WERI-Rb-1 (cell line): ENCODE data around the gene RAB20.

ENCODE experiments used
- DNase-seq: peaks from one replicate; pipeline ENCODE4 v3.0.0-alpha.2; 2020
- H3K27ac ChIP-seq: fragments of 250-450 bp; sonication (Bioruptor Pico); 2 replicates; pipeline ENCODE4 v1.5.1; 2020; ENCODE audit warnings: mild to moderate bottlenecking, moderate library complexity
- H3K27me3 ChIP-seq: fragments of 250-450 bp; sonication (Bioruptor Pico); 2 replicates; pipeline ENCODE4 v1.5.1; 2021; ENCODE audit warnings: mild to moderate bottlenecking, low read depth, moderate library complexity; ENCODE audit not compliant: insufficient read depth, severe bottlenecking
- H3K36me3 ChIP-seq: fragments of 250-450 bp; sonication (Bioruptor Pico); 2 replicates; pipeline ENCODE4 v1.5.1; 2020; ENCODE audit warnings: mild to moderate bottlenecking, moderate library complexity
- H3K4me3 ChIP-seq: 2 replicates; pipeline ENCODE4 v1.5.1; 2011; ENCODE audit warnings: low read depth, mild to moderate bottlenecking, control low read depth, low read length
- H3K9me3 ChIP-seq: fragments of 250-450 bp; sonication (Bioruptor Pico); 2 replicates; pipeline ENCODE4 v1.5.1; 2021; ENCODE audit warnings: mild to moderate bottlenecking, moderate library complexity; ENCODE audit not compliant: severe bottlenecking
- TF ChIP-seq, protein P1 (sequence below): IDR thresholded peaks from 2 replicates; pipeline ENCODE4 v1.5.1; 2011; ENCODE audit warnings: low read depth, mild to moderate bottlenecking, control low read depth, inconsistent platforms, low read length

RAB20 gene

GRCh38 chr13:110523180-110523579 is 38.3 kb downstream of the RAB20 start:
- TF ChIP-seq, protein P1, sequence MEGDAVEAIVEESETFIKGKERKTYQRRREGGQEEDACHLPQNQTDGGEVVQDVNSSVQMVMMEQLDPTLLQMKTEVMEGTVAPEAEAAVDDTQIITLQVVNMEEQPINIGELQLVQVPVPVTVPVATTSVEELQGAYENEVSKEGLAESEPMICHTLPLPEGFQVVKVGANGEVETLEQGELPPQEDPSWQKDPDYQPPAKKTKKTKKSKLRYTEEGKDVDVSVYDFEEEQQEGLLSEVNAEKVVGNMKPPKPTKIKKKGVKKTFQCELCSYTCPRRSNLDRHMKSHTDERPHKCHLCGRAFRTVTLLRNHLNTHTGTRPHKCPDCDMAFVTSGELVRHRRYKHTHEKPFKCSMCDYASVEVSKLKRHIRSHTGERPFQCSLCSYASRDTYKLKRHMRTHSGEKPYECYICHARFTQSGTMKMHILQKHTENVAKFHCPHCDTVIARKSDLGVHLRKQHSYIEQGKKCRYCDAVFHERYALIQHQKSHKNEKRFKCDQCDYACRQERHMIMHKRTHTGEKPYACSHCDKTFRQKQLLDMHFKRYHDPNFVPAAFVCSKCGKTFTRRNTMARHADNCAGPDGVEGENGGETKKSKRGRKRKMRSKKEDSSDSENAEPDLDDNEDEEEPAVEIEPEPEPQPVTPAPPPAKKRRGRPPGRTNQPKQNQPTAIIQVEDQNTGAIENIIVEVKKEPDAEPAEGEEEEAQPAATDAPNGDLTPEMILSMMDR = no peak
- no peaks in the 10 kb centered on the region for H3K9me3 ChIP-seq
- DNase-seq = no peak
- H3K27me3 ChIP-seq = no peaks in the 10 kb centered on the region
- H3K4me3 ChIP-seq = no peak overlapping the region
- H3K27ac ChIP-seq = no peak overlapping the region
- H3K36me3 ChIP-seq = no peaks in the 10 kb centered on the region

GRCh38 chr13:110522721-110523120 is 38.8 kb downstream of the RAB20 start:
- Histone ChIP-seq H3K27me3 (no peaks in the 10 kb centered on the region), H3K36me3 (no peaks in the 10 kb centered on the region), H3K9me3 (no peaks in the 10 kb centered on the region), H3K4me3 (no peak overlapping the region), H3K27ac (no peak overlapping the region)
- no peak for DNase-seq
- TF ChIP-seq, protein P1 = no peak

DNA sequence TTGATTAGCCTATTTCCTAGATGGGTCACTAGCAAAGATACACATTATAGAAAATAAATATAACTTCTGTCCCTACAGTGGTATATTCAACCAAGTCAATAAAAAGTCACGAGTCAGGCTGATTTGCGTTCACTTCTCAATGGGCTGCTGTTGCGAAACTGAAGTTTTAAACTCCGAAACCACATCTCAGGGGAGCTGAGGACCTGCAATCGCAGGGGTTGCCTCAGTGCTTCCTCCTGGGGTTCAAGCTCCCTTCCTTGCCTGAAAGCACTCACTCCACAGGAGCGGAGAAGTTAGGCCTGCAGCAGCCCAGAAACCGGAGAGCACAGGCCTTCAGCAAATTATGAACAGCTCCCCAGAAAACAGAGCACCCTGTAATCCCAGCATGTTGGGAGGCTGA is 39.6 kb downstream of the RAB20 start:
- TF ChIP-seq, protein P1 = no peak
- Histone ChIP-seq H3K27me3 (no peaks in the 10 kb centered on the region), H3K4me3 (no peak overlapping the region), H3K9me3 (no peaks in the 10 kb centered on the region), H3K27ac (no peak overlapping the region), H3K36me3 (no peaks in the 10 kb centered on the region)
- no peak for DNase-seq

GRCh38 chr13:110521296-110521680 is 40.2 kb downstream of the RAB20 start:
- Histone ChIP-seq H3K9me3 (no peaks in the 10 kb centered on the region), H3K4me3 (no peak overlapping the region), H3K27ac (no peak overlapping the region), H3K27me3 (no peaks in the 10 kb centered on the region), H3K36me3 (no peaks in the 10 kb centered on the region)
- DNase-seq = no peak
- TF ChIP-seq, protein P1 = no peak

DNA sequence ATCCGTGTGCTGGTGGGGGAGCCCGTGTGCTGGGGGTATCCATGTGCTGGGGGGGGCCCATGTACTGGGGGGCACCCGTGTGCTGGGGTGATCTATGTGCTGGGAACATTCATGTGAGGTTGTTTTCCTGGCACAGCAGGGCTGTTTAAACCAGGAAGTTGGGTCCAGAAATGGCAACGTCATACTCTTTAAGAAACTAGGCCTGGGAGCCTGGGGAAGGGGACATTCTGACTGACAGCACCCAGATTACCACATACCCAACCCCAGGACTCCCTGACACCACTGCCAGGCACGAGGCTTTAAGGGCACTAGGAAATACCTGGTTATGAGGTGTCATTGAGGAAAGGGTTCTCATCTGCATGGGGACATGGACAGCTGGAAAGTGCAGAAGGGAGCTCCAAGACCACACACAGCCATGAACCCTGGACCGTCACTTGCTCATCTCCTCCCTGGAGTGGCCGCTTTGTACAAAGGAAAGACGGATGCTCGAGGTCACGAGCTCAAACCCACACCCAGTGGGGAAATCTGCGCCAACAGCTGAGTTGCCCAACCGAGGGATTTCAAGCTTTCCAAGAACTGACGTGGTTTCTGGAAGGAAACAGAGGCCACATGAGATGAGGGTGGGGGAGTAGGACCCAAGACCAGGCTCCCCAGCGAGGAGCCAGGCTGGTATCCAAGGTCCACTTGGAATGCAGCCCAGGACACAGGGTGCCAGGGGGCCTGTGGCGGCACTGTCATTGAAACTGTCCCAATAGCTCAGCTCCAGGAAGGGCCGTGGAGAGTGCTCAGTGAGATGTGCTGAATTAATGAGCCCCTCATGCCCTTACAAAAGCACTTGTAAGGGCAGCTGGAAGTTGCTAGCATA is 40.9 kb downstream of the RAB20 start:
- no peaks in the 10 kb centered on the region for H3K9me3 ChIP-seq
- H3K27me3 ChIP-seq = no peaks in the 10 kb centered on the region
- no peaks in the 10 kb centered on the region for H3K36me3 ChIP-seq
- TF ChIP-seq, protein P1 = no peak
- no peak overlapping the region for H3K27ac ChIP-seq
- H3K4me3 ChIP-seq = no peak overlapping the region
- no peak for DNase-seq

- no peak for DNase-seq
- TF ChIP-seq, protein P1 = no peak
- Histone ChIP-seq H3K27ac (no peak overlapping the region), H3K27me3 (no peaks in the 10 kb centered on the region), H3K36me3 (no peaks in the 10 kb centered on the region), H3K9me3 (no peaks in the 10 kb centered on the region), H3K4me3 (no peak overlapping the region)
Observed at GRCh38 chr13:110519506-110519905, 42.0 kb downstream of the RAB20 start.
